Fibroblast of skin of left quadriceps (primary cell): ENCODE measurements around the gene ALPG.
"Not testable (repeated sequence)": the region's sequence is repeated elsewhere in the genome, so short reads cannot be mapped to it uniquely, and the experiment has no call there.

Experiments used
- DNase-seq, 2 experiments: peaks; one replicate each; pipeline ENCODE4 v3.0.0-alpha.2; 2013; ENCODE audit warnings: low read depth in 2 of 2

ALPG gene

GRCh38 chr2:232406556-232407310 lies at the start of gene ALPG:
Gene ALPG (plus strand): TSS chr2:232406844. CDS start chr2:232406895, 51 bp downstream.
- no peak for DNase-seq

GRCh38 chr2:232361646-232362045 lies 45.0 kb upstream of the ALPG start:
- no peak for DNase-seq

GRCh38 chr2:232362174-232362900 lies 44.3 kb upstream of the ALPG start:
- DNase-seq = no peak

GRCh38 chr2:232363064-232363783 lies 43.4 kb upstream of the ALPG start:
- DNase-seq = not testable (repeated sequence)

- DNase-seq = no peak
Measured at GRCh38 chr2:232363784-232364615, 42.6 kb upstream of the ALPG start.

GRCh38 chr2:232364806-232365594 lies 41.6 kb upstream of the ALPG start:
- DNase-seq = not testable (repeated sequence)

GRCh38 chr2:232365621-232366321 lies 40.9 kb upstream of the ALPG start:
- DNase-seq = no peak

GRCh38 chr2:232366461-232366860 lies 40.2 kb upstream of the ALPG start:
- DNase-seq = not testable (repeated sequence)

- DNase-seq = no peak
Measured at GRCh38 chr2:232367016-232367415, 39.6 kb upstream of the ALPG start.

- no peak for DNase-seq
Measured at GRCh38 chr2:232367591-232368233, 38.9 kb upstream of the ALPG start.

GRCh38 chr2:232368311-232368731 lies 38.3 kb upstream of the ALPG start:
- no peak for DNase-seq

GRCh38 chr2:232369126-232369951 lies 37.3 kb upstream of the ALPG start:
- DNase-seq = no peak

GRCh38 chr2:232370007-232370406 lies 36.6 kb upstream of the ALPG start:
- not testable (repeated sequence) for DNase-seq

GRCh38 chr2:232372231-232373208 lies 34.1 kb upstream of the ALPG start:
- no peak for DNase-seq

- no peak for DNase-seq
Measured at GRCh38 chr2:232374356-232374755, 32.3 kb upstream of the ALPG start.

GRCh38 chr2:232375164-232375563 lies 31.5 kb upstream of the ALPG start:
- no peak for DNase-seq

GRCh38 chr2:232376260-232376659 lies 30.4 kb upstream of the ALPG start:
- DNase-seq = no peak
